ENCODE data around the gene PABPN1L. TPM values are rescaled to one million over a fixed set of nuclear protein-coding genes. Genes with fewer than 3 reads are reported as not detected.
"Not testable (repeated sequence)": the region's sequence is repeated elsewhere in the genome, so short reads cannot be mapped to it uniquely, and the experiment has no call there.

PABPN1L gene
- total and polyA plus RNA-seq, 4 donors, result 0.41 to 0.66 TPM; not detected in 2

- Histone ChIP-seq H3K27ac (ENCODE audit: low read depth, low read length) (no peak overlapping the region), H3K36me3 (ENCODE audit: control insufficient read depth, insufficient read depth, low read length) (peaks cover 94% of the 10 kb centered on the region), H3K9me3 (ENCODE audit: control insufficient read depth, insufficient read depth, low read length) (no peaks in the 10 kb centered on the region), H3K4me1 (ENCODE audit: control insufficient read depth, insufficient read depth, low read length) (peaks cover 14% of the 10 kb centered on the region), H3K27me3 (ENCODE audit: control insufficient read depth, insufficient read depth, low read length) (no peaks in the 10 kb centered on the region), H3K4me3 (ENCODE audit: low read depth, low read length) (no peak overlapping the region)
- DNase-seq (ENCODE audit: low read depth in 4 of 6, low spot score in 6 of 6), result no peak
- 89% methylated on average over 25 of the region's 26 CpGs for WGBS (ENCODE audit: insufficient coverage)
Observed at GRCh38 chr16:88826070-88826840, 40.2 kb downstream of the PABPN1L start.

- 89% methylated on average over 11 of the region's 12 CpGs for WGBS (ENCODE audit: insufficient coverage)
- Histone ChIP-seq H3K36me3 (ENCODE audit: control insufficient read depth, insufficient read depth, low read length) (peaks cover 95% of the 10 kb centered on the region), H3K4me3 (ENCODE audit: low read depth, low read length) (no peak overlapping the region), H3K4me1 (ENCODE audit: control insufficient read depth, insufficient read depth, low read length) (peaks cover 14% of the 10 kb centered on the region), H3K27me3 (ENCODE audit: control insufficient read depth, insufficient read depth, low read length) (no peaks in the 10 kb centered on the region), H3K9me3 (ENCODE audit: control insufficient read depth, insufficient read depth, low read length) (no peaks in the 10 kb centered on the region), H3K27ac (ENCODE audit: low read depth, low read length) (no peak overlapping the region)
- no peak for DNase-seq (ENCODE audit: low read depth in 4 of 6, low spot score in 6 of 6)
Observed at GRCh38 chr16:88825146-88825545, 41.3 kb downstream of the PABPN1L start.

DNA sequence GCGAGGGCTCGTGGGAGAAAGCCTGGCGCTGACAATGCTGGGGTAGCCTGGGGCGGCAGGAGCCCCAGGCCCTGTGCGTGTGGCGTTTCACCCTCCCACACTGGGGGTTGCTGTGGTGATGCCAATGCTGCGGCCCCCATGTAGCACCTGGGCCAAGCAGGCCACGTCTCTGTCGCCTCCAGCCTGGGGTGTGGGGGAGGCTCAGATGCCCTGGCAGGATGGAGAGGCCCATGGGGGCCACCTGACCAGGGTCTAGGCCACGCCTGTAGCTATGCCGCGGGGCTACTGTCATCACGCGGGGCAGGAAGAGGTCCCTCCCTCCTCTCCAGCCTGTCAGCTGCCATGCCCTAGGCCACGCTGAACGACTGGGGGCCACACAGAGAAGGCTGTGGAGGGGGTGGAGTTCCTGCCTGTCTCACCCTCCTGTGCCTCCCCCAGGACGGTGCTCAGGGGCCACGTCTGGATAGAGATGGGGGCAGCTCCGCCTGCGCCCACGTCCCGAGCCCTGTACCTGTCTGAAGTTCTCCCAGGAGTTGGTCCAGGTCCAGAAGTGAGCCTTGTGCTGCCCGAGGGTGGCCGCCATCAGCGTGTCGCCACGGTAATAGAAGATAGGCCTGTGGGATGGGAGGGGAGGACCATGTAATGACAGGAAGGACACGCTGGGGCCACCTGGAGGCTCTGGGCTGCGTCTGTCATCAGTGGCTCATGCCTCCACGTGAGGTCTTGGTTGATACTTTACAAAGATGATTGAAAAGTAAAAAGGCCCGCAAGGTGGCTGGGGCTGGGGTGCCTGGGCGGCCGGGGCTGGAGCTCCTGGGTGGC is 42.0 kb downstream of the PABPN1L start:
- no peak for DNase-seq (ENCODE audit: low read depth in 4 of 6, low spot score in 6 of 6)
- Histone ChIP-seq H3K9me3 (ENCODE audit: control insufficient read depth, insufficient read depth, low read length) (no peaks in the 10 kb centered on the region), H3K27me3 (ENCODE audit: control insufficient read depth, insufficient read depth, low read length) (no peaks in the 10 kb centered on the region), H3K36me3 (ENCODE audit: control insufficient read depth, insufficient read depth, low read length) (peaks cover 90% of the 10 kb centered on the region), H3K27ac (ENCODE audit: low read depth, low read length) (no peak overlapping the region), H3K4me1 (ENCODE audit: control insufficient read depth, insufficient read depth, low read length) (peaks cover 10% of the 10 kb centered on the region), H3K4me3 (ENCODE audit: low read depth, low read length) (no peak overlapping the region)
- WGBS (ENCODE audit: insufficient coverage), result 85% methylated on average over 31 of the region's 33 CpGs

DNA sequence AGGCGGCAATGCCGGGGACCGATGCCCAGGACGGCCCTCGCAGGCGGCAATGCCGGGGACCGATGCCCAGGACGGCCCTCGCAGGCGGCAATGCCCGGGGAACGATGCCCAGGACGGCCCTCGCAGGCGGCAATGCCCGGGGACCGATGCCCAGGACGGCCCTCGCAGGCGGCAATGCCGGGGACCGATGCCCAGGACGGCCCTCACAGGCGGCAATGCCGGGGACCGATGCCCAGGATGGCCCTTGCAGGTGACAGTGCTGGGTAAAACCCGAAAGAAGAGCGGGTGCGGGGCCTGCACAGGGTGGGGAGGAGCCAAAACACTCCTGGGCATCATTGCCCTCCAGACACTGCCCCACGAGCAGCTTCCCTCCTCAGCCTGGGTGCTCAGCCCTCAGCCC is 42.8 kb downstream of the PABPN1L start:
- not testable (repeated sequence) for H3K27me3 ChIP-seq (ENCODE audit: control insufficient read depth, insufficient read depth, low read length); H3K4me1 ChIP-seq (ENCODE audit: control insufficient read depth, insufficient read depth, low read length); H3K27ac ChIP-seq (ENCODE audit: low read depth, low read length); H3K9me3 ChIP-seq (ENCODE audit: control insufficient read depth, insufficient read depth, low read length); DNase-seq (ENCODE audit: low read depth in 4 of 6, low spot score in 6 of 6); H3K4me3 ChIP-seq (ENCODE audit: low read depth, low read length)
- 98% methylated on average over 28 of the region's 31 CpGs for WGBS (ENCODE audit: insufficient coverage)
- H3K36me3 ChIP-seq (ENCODE audit: control insufficient read depth, insufficient read depth, low read length), result peaks cover 89% of the 10 kb centered on the region

GRCh38 chr16:88822281-88823040 is 44.0 kb downstream of the PABPN1L start:
- no peak overlapping the region for H3K4me3 ChIP-seq (ENCODE audit: low read depth, low read length)
- no peak for DNase-seq (ENCODE audit: low read depth in 4 of 6, low spot score in 6 of 6)
- H3K9me3 ChIP-seq (ENCODE audit: control insufficient read depth, insufficient read depth, low read length), result no peaks in the 10 kb centered on the region
- no peak overlapping the region for H3K27ac ChIP-seq (ENCODE audit: low read depth, low read length)
- H3K36me3 ChIP-seq (ENCODE audit: control insufficient read depth, insufficient read depth, low read length), result peaks cover 91% of the 10 kb centered on the region
- H3K4me1 ChIP-seq (ENCODE audit: control insufficient read depth, insufficient read depth, low read length), result no peaks in the 10 kb centered on the region
- H3K27me3 ChIP-seq (ENCODE audit: control insufficient read depth, insufficient read depth, low read length), result no peaks in the 10 kb centered on the region
- 90% methylated on average over 21 of the region's 24 CpGs for WGBS (ENCODE audit: insufficient coverage)

GRCh38 chr16:88821168-88821850 is 45.2 kb downstream of the PABPN1L start:
- H3K4me1 ChIP-seq (ENCODE audit: control insufficient read depth, insufficient read depth, low read length), result no peaks in the 10 kb centered on the region
- no peak for DNase-seq (ENCODE audit: low read depth in 4 of 6, low spot score in 6 of 6)
- 88% methylated on average over 21 of the region's 22 CpGs for WGBS (ENCODE audit: insufficient coverage)
- no peaks in the 10 kb centered on the region for H3K9me3 ChIP-seq (ENCODE audit: control insufficient read depth, insufficient read depth, low read length)
- H3K36me3 ChIP-seq (ENCODE audit: control insufficient read depth, insufficient read depth, low read length), result peaks cover 91% of the 10 kb centered on the region
- H3K27me3 ChIP-seq (ENCODE audit: control insufficient read depth, insufficient read depth, low read length), result no peaks in the 10 kb centered on the region
- no peak overlapping the region for H3K27ac ChIP-seq (ENCODE audit: low read depth, low read length)
- no peak overlapping the region for H3K4me3 ChIP-seq (ENCODE audit: low read depth, low read length)

DNA sequence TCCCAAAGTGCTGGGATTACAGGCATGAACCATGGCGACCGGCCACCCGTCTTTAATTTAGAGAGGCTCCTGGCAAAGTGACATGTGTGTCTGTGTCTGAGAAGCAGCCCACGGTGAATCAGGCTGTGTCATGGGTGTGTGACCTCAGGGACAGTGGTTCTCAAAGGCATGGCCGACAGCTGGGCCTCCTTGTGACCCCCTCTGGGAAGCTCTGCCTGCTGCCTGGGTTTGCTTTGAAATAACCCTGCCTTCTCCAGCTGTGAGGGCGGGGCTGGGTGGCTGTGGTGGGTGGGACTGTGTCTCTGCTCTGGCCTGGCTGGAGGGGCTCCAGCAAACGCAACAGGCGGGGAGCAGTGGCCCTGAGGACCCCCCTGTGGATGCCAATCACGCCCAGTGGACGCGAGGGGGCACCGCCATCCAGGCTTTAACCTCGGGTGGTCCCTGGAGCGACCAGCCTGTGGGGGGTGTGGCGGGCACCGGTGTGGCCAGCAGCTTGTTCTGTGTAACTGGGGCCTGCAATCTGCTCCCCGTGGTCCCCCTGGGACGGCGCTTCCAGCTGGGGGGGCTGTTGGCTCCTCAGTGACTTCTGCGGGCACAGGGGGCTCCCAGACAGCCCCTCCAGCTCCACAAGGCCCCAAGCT is 46.0 kb downstream of the PABPN1L start:
- 79% methylated on average over 19 of the region's 20 CpGs for WGBS (ENCODE audit: insufficient coverage)
- no peak overlapping the region for H3K4me3 ChIP-seq (ENCODE audit: low read depth, low read length)
- peaks cover 91% of the 10 kb centered on the region for H3K36me3 ChIP-seq (ENCODE audit: control insufficient read depth, insufficient read depth, low read length)
- no peaks in the 10 kb centered on the region for H3K9me3 ChIP-seq (ENCODE audit: control insufficient read depth, insufficient read depth, low read length)
- no peaks in the 10 kb centered on the region for H3K27me3 ChIP-seq (ENCODE audit: control insufficient read depth, insufficient read depth, low read length)
- H3K27ac ChIP-seq (ENCODE audit: low read depth, low read length), result no peak overlapping the region
- no peak for DNase-seq (ENCODE audit: low read depth in 4 of 6, low spot score in 6 of 6)
- peaks cover 3% of the 10 kb centered on the region for H3K4me1 ChIP-seq (ENCODE audit: control insufficient read depth, insufficient read depth, low read length)

GRCh38 chr16:88819126-88819525 is 47.3 kb downstream of the PABPN1L start:
- DNase-seq (ENCODE audit: low read depth in 4 of 6, low spot score in 6 of 6), result no peak
- Histone ChIP-seq H3K4me1 (ENCODE audit: control insufficient read depth, insufficient read depth, low read length) (peaks cover 5% of the 10 kb centered on the region), H3K27ac (ENCODE audit: low read depth, low read length) (no peak overlapping the region), H3K4me3 (ENCODE audit: low read depth, low read length) (no peak overlapping the region), H3K36me3 (ENCODE audit: control insufficient read depth, insufficient read depth, low read length) (peaks cover 86% of the 10 kb centered on the region), H3K9me3 (ENCODE audit: control insufficient read depth, insufficient read depth, low read length) (no peaks in the 10 kb centered on the region), H3K27me3 (ENCODE audit: control insufficient read depth, insufficient read depth, low read length) (no peaks in the 10 kb centered on the region)
- 77% methylated on average over 10 of the region's 16 CpGs for WGBS (ENCODE audit: insufficient coverage)

DNA sequence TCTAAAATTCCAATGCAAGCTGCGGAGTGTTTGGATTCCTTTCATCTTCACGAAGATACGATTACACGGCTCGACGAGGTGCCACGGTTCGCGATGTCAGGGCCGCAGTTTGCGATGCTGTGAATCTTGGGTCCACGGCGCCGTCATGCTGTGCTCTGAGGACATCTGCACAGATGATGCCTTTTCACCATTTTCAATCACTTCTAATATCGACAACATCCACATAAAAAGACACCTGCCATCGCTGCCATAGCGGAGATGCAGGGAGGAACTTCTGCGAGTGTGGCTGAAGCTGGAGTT is 47.9 kb downstream of the PABPN1L start:
- Histone ChIP-seq H3K9me3 (ENCODE audit: control insufficient read depth, insufficient read depth, low read length) (no peaks in the 10 kb centered on the region), H3K4me3 (ENCODE audit: low read depth, low read length) (no peak overlapping the region), H3K4me1 (ENCODE audit: control insufficient read depth, insufficient read depth, low read length) (peaks cover 5% of the 10 kb centered on the region), H3K27ac (ENCODE audit: low read depth, low read length) (no peak overlapping the region), H3K36me3 (ENCODE audit: control insufficient read depth, insufficient read depth, low read length) (peaks cover 83% of the 10 kb centered on the region), H3K27me3 (ENCODE audit: control insufficient read depth, insufficient read depth, low read length) (no peaks in the 10 kb centered on the region)
- WGBS (ENCODE audit: insufficient coverage), result 91% methylated on average over 18 of the region's 18 CpGs
- DNase-seq (ENCODE audit: low read depth in 4 of 6, low spot score in 6 of 6), result no peak
